Measurements from ENCODE around the gene REG3G. TPM values are rescaled to one million over a fixed set of nuclear protein-coding genes. Genes with fewer than 3 reads are reported as not detected.

Gene REG3G
- not detected for total RNA-seq

GRCh38 chr2:79025421-79025820, at the start of gene REG3G:
Gene REG3G (plus strand): TSS chr2:79025702. CDS start chr2:79026094, 392 bp downstream.
- no peak for DNase-seq

GRCh38 chr2:78977661-78978145, 47.8 kb upstream of the REG3G start:
- no peak for DNase-seq

- no peak for DNase-seq
Observed at GRCh38 chr2:78978340-78978739, 47.2 kb upstream of the REG3G start.

- no peak for DNase-seq
Observed at GRCh38 chr2:78979380-78980151, 45.9 kb upstream of the REG3G start.

- no peak for DNase-seq
Observed at GRCh38 chr2:78980152-78980465, 45.4 kb upstream of the REG3G start.

- no peak for DNase-seq
Observed at GRCh38 chr2:78980871-78981270, 44.6 kb upstream of the REG3G start.

- no peak for DNase-seq
Observed at GRCh38 chr2:78982638-78983330, 42.7 kb upstream of the REG3G start.

GRCh38 chr2:78984386-78984785, 41.1 kb upstream of the REG3G start:
- no peak for DNase-seq

GRCh38 chr2:78985558-78985957, 39.9 kb upstream of the REG3G start:
- no peak for DNase-seq

- DNase-seq: no peak
Observed at GRCh38 chr2:78989051-78989450, 36.5 kb upstream of the REG3G start.

- DNase-seq: no peak
Observed at GRCh38 chr2:78992451-78992806, 33.1 kb upstream of the REG3G start.

GRCh38 chr2:78992807-78993517, 32.5 kb upstream of the REG3G start:
- DNase-seq: no peak

GRCh38 chr2:78993518-78994148, 31.9 kb upstream of the REG3G start:
- DNase-seq: no peak

GRCh38 chr2:78994789-78995188, 30.7 kb upstream of the REG3G start:
- DNase-seq: no peak

GRCh38 chr2:78999406-78999805, 26.1 kb upstream of the REG3G start:
- no peak for DNase-seq

GRCh38 chr2:79000008-79000576, 25.4 kb upstream of the REG3G start:
- no peak for DNase-seq

GRCh38 chr2:79001285-79001684, 24.2 kb upstream of the REG3G start:
- DNase-seq: no peak

- DNase-seq: no peak
Observed at GRCh38 chr2:79004680-79005079, 20.8 kb upstream of the REG3G start.

GRCh38 chr2:79005216-79005615, 20.3 kb upstream of the REG3G start:
- no peak for DNase-seq

GRCh38 chr2:79009388-79009787, 16.1 kb upstream of the REG3G start:
- DNase-seq: no peak

- no peak for DNase-seq
Observed at GRCh38 chr2:79011496-79011895, 14.0 kb upstream of the REG3G start.

GRCh38 chr2:79013629-79014028, 11.9 kb upstream of the REG3G start:
- DNase-seq: no peak

GRCh38 chr2:79016342-79016741, 9.2 kb upstream of the REG3G start:
- DNase-seq: no peak

Measured in effector CD4-positive, alpha-beta T cell (primary cell).